ENCODE data around the gene COL6A3. TPM values are rescaled to one million over a fixed set of nuclear protein-coding genes. Genes with fewer than 3 reads are reported as not detected.

Gene COL6A3
- total and polyA plus RNA-seq, 7 donors: 2.8 to 715 (median 233) TPM

- peaks cover 0 to 40% (median 38%) of the 10 kb centered on the region in 4 donors for H3K4me1 ChIP-seq
- WGBS, 2 donors: 73 to 89% methylated on average over 8 of the region's 8 CpGs
- DNase-seq: no peak
- no peaks in the 10 kb centered on the region for H3K36me3 ChIP-seq
- TF ChIP-seq EP300 (IDR thresholded peaks at IDR 0.05): no peak
- no peak for TF ChIP-seq POLR2AphosphoS5 (IDR thresholded peaks at IDR 0.05)
- no peak for TF ChIP-seq POLR2A (IDR thresholded peaks at IDR 0.05)
- no peak for TF ChIP-seq CTCF (IDR thresholded peaks at IDR 0.05)
- no peaks in the 10 kb centered on the region for H3K27me3 ChIP-seq
- peaks cover 0 to 5% (median 0%) of the 10 kb centered on the region in 4 donors for H3K9me3 ChIP-seq
- peak overlapping the region in 3 of 4 donors; percentile 81 to 87 (median 86) for H3K27ac ChIP-seq
- H3K4me3 ChIP-seq: no peak overlapping the region
- intact Hi-C loops (cut with DNase I): no loop called here
These were observed 137.1 kb downstream of the COL6A3 start for GRCh38 chr2:237276716-237277490.

Other genes with a start within 250 kb of the COL6A3 start
- 10 to 100 TPM in 1 of 4 donors, 1 to 10 TPM in 3; 1.8 to 21.9 (median 4.6) TPM for gene MLPH, start 73.1 kb upstream of the COL6A3 start, total RNA-seq
- gene MLPH, start 73.1 kb upstream of the COL6A3 start, polyA plus RNA-seq: 10 to 100 TPM; 45.0 to 79.3 (median 56.2) TPM
- gene PRLH, start 152.4 kb upstream of the COL6A3 start, total RNA-seq: not detected
- not detected for gene PRLH, start 152.4 kb upstream of the COL6A3 start, polyA plus RNA-seq
- gene RAB17, start 176.6 kb upstream of the COL6A3 start, total RNA-seq: 1 to 10 TPM in 1 of 4 donors, under 1 TPM in 3; 0.33 to 2.8 (median 0.45) TPM
- gene RAB17, start 176.6 kb upstream of the COL6A3 start, polyA plus RNA-seq: 10 to 100 TPM; 34.4 to 48.8 (median 38.4) TPM
- 100 to 1,000 TPM; 112 to 185 (median 136) TPM for gene LRRFIP1, start 213.4 kb upstream of the COL6A3 start, total RNA-seq
- 10 to 100 TPM; 42.0 to 73.8 (median 63.3) TPM for gene LRRFIP1, start 213.4 kb upstream of the COL6A3 start, polyA plus RNA-seq

All from sigmoid colon (tissue), 7 donors.